Right lobe of liver (tissue), 6 donors: ENCODE data around the gene BMP7. TPM values are rescaled to one million over a fixed set of nuclear protein-coding genes. Genes with fewer than 3 reads are reported as not detected.
"Not testable (repeated sequence)": the region's sequence is repeated elsewhere in the genome, so short reads cannot be mapped to it uniquely, and the experiment has no call there.

Experiments used
- ATAC-seq, 4 donors: fragments of 200-7000 bp; cut with Tn5 transposase; one replicate each; pipeline ENCODE4 v1.9.1; 2020; ENCODE audit warnings: mild to moderate bottlenecking in 4 of 4, moderate library complexity in 4 of 4
- DNase-seq, 3 donors: peaks; one replicate each; pipeline ENCODE4 v3.0.0-alpha.2; 2020
- H3K27ac ChIP-seq, 3 donors: fragments of 200-600 bp; one replicate each; pipeline ENCODE4 v1.8.0; 2022
- H3K27me3 ChIP-seq, 2 donors: fragments of 200-600 bp; one replicate each; pipeline ENCODE4 v1.8.0; 2022
- H3K36me3 ChIP-seq, 4 donors: fragments of 200-600 bp; sonication (generic) in 1 of 4; one replicate each; pipeline versions ENCODE4 v1.5.1 to v1.8.0; 2017 to 2022; ENCODE audit warnings: control low read depth in 1 of 4
- H3K4me1 ChIP-seq, 4 donors: fragments of 200-600 bp; sonication (generic) in 1 of 4; one replicate each; pipeline versions ENCODE4 v1.5.1 to v1.8.0; 2017 to 2022; ENCODE audit warnings: control low read depth in 1 of 4
- H3K4me3 ChIP-seq, 3 donors: fragments of 200-600 bp; one replicate each; pipeline ENCODE4 v1.8.0; 2022
- H3K9me3 ChIP-seq, 4 donors: fragments of 200-600 bp; sonication (generic) in 1 of 4; one replicate each; pipeline versions ENCODE4 v1.5.1 to v1.8.0; 2017 to 2022; ENCODE audit warnings: control low read depth in 1 of 4
- CTCF ChIP-seq, 4 donors: fragments of 200-600 bp in 3 of 4; fragments of 450-650 bp in 1 of 4; IDR thresholded peaks; one replicate each; pipeline versions ENCODE4 v1.5.1 to v1.8.0; 2016 to 2022; ENCODE audit warnings: antibody characterized with exemption in 4 of 4, mild to moderate bottlenecking in 2 of 4
- POLR2A ChIP-seq: fragments of 450-650 bp; IDR thresholded peaks from one replicate; pipeline ENCODE4 v1.6.1; 2017; ENCODE audit warnings: antibody characterized with exemption, mild to moderate bottlenecking
- WGBS: methylation state at CpG from one replicate; pipeline ENCODE4 v1.1.6; 2018; ENCODE audit warnings: low coverage, low lambda C conversion rate; ENCODE audit not compliant: insufficient coverage; ENCODE audit errors: missing lambda C conversion rate; 5-methylcytosine and 5-hydroxymethylcytosine counted together
- intact Hi-C, 2 donors: fragments of 100-400 bp; cut with DNase I; formaldehyde crosslinking; loops; one replicate each; pipeline versions ENCODE4 v1.11.2 to v1.14.1; 2022
- total RNA-seq, 6 experiments: library from RNA; depleted of rRNA in 2 of 6; stranded (reverse); fragments of >200 nt in 2 of 6; fragmentation: NEBNext Ultra II Directional in 3 of 6; extraction: Animal tissue kit (Norgen Biotek cat#: 25700) in 3 of 6; gene quantifications; one replicate each; pipeline versions ENCODE4 v1.1.0 to v1.2.4, GENCODE V29; 2016 to 2023
- donor health status: DM: no; HTN: yes; CAD: no.
- donor health status: DM: no; HTN: no; CAD: no.
- donor health status: DM: no; HTN: no; CAD: no.
- donor health status: DM: no; HTN: yes; CAD: no.
- donor health status: DM: no; HTN: yes; CAD: no.

The BMP7 gene
- total RNA-seq, 6 experiments from 2014 or later, result not detected

- H3K27ac ChIP-seq, result no peak overlapping the region
- H3K4me1 ChIP-seq, result no peaks in the 10 kb centered on the region
- intact Hi-C loops, result no loop called here
- WGBS, result 40% methylated on average over 13 of the region's 13 CpGs
- H3K27me3 ChIP-seq, result no peaks in the 10 kb centered on the region
- no peaks in the 10 kb centered on the region for H3K9me3 ChIP-seq
- TF ChIP-seq POLR2A (no peak), CTCF (IDR thresholded peaks at IDR 0.05) (no peak)
- no peak overlapping the region for H3K4me3 ChIP-seq
- ATAC-seq, result no peak
- DNase-seq, result no peak
- no peaks in the 10 kb centered on the region for H3K36me3 ChIP-seq
Measured at GRCh38 chr20:57159193-57159851, 107.1 kb downstream of the BMP7 start.

GRCh38 chr20:57158474-57158873, 108.0 kb downstream of the BMP7 start:
- Histone ChIP-seq H3K4me1 (no peaks in the 10 kb centered on the region), H3K4me3 (no peak overlapping the region), H3K27me3 (no peaks in the 10 kb centered on the region), H3K27ac (no peak overlapping the region), H3K9me3 (no peaks in the 10 kb centered on the region), H3K36me3 (no peaks in the 10 kb centered on the region)
- WGBS, result 17% methylated on average over 2 of the region's 7 CpGs
- intact Hi-C loops, result no loop called here
- ATAC-seq (no peak), DNase-seq (no peak)
- TF ChIP-seq POLR2A, result no peak
- no peak for TF ChIP-seq CTCF (IDR thresholded peaks at IDR 0.05)

GRCh38 chr20:57157787-57158186, 108.7 kb downstream of the BMP7 start:
- ATAC-seq, H3K27me3 ChIP-seq, intact Hi-C loops, H3K36me3 ChIP-seq, H3K4me3 ChIP-seq, H3K4me1 ChIP-seq, H3K27ac ChIP-seq, DNase-seq, H3K9me3 ChIP-seq: not testable (repeated sequence)
- 67% methylated on average over 8 of the region's 9 CpGs for WGBS

GRCh38 chr20:57157106-57157691, 109.2 kb downstream of the BMP7 start:
- ATAC-seq, result no peak

More at GRCh38 chr20:57157106-57157691, 109.2 kb downstream of the BMP7 start:
- no peaks in the 10 kb centered on the region for H3K9me3 ChIP-seq
- H3K4me1 ChIP-seq, result no peaks in the 10 kb centered on the region
- intact Hi-C loops, result no loop called here
- no peak for DNase-seq
- no peaks in the 10 kb centered on the region for H3K36me3 ChIP-seq
- TF ChIP-seq CTCF (IDR thresholded peaks at IDR 0.05) (no peak), POLR2A (no peak)
- no peak overlapping the region for H3K4me3 ChIP-seq
- H3K27ac ChIP-seq, result no peak overlapping the region
- WGBS, result 93% methylated on average over 7 of the region's 13 CpGs
- no peaks in the 10 kb centered on the region for H3K27me3 ChIP-seq
